ENCODE results near the gene LYRM7.
"Not testable (repeated sequence)": the region's sequence is repeated elsewhere in the genome, so short reads cannot be mapped to it uniquely, and the experiment has no call there.

The LYRM7 gene

GRCh38 chr5:131221888-131222287 lies 51.1 kb downstream of the LYRM7 start:
- no peak for DNase-seq

- DNase-seq, result no peak
Measured at GRCh38 chr5:131222731-131223130, 52.0 kb downstream of the LYRM7 start.

GRCh38 chr5:131223751-131224386 lies 53.1 kb downstream of the LYRM7 start:
- DNase-seq, result no peak

- no peak for DNase-seq
Measured at GRCh38 chr5:131224387-131225201, 53.9 kb downstream of the LYRM7 start.

GRCh38 chr5:131225282-131225974 lies 54.7 kb downstream of the LYRM7 start:
- DNase-seq, result no peak

GRCh38 chr5:131226899-131227298 lies 56.2 kb downstream of the LYRM7 start:
- no peak for DNase-seq

GRCh38 chr5:131228646-131229045 lies 57.9 kb downstream of the LYRM7 start:
- no peak for DNase-seq

GRCh38 chr5:131229623-131230022 lies 58.9 kb downstream of the LYRM7 start:
- no peak for DNase-seq

GRCh38 chr5:131230406-131230805 lies 59.7 kb downstream of the LYRM7 start:
- peak; percentile 16 for DNase-seq

- no peak for DNase-seq
Measured at GRCh38 chr5:131239686-131240085, 68.9 kb downstream of the LYRM7 start.

GRCh38 chr5:131242728-131243255 lies 72.0 kb downstream of the LYRM7 start:
- no peak for DNase-seq

- no peak for DNase-seq
Measured at GRCh38 chr5:131245312-131245711, 74.6 kb downstream of the LYRM7 start.

- DNase-seq, result no peak
Measured at GRCh38 chr5:131245948-131246347, 75.2 kb downstream of the LYRM7 start.

- DNase-seq, result no peak
Measured at GRCh38 chr5:131246504-131246903, 75.8 kb downstream of the LYRM7 start.

GRCh38 chr5:131250751-131251475 lies 80.2 kb downstream of the LYRM7 start:
- DNase-seq, result no peak

- no peak for DNase-seq
Measured at GRCh38 chr5:131252824-131253171, 82.1 kb downstream of the LYRM7 start.

GRCh38 chr5:131254025-131254424 lies 83.3 kb downstream of the LYRM7 start:
- not testable (repeated sequence) for DNase-seq

- no peak for DNase-seq
Measured at GRCh38 chr5:131254741-131255140, 84.0 kb downstream of the LYRM7 start.
